GM12864 (cell line): ENCODE data around the gene SEC24B.
"Not testable (repeated sequence)": the region's sequence is repeated elsewhere in the genome, so short reads cannot be mapped to it uniquely, and the experiment has no call there.

Experiments
- DNase-seq: peaks from one replicate; pipeline ENCODE4 v3.0.0-alpha.2; 2011; ENCODE audit warnings: low read depth
- H3K4me3 ChIP-seq: 2 replicates; pipeline ENCODE4 v1.5.1; 2011; ENCODE audit warnings: mild to moderate bottlenecking, low read depth, low read length, control low read depth
- CTCF ChIP-seq: IDR thresholded peaks from 2 replicates; pipeline ENCODE4 v1.5.1; 2011; ENCODE audit warnings: low read depth, mild to moderate bottlenecking, moderate library complexity, low read length, control low read depth, inconsistent platforms; ENCODE audit errors: missing control alignments

Gene SEC24B

GRCh38 chr4:109547394-109547793, 113.8 kb downstream of the SEC24B start:
- no peak for DNase-seq
- no peak for TF ChIP-seq CTCF
- H3K4me3 ChIP-seq, result no peak overlapping the region

- H3K4me3 ChIP-seq, result no peak overlapping the region
- no peak for DNase-seq
- no peak for TF ChIP-seq CTCF
Measured at GRCh38 chr4:109548655-109549054, 115.0 kb downstream of the SEC24B start.

- DNase-seq, result no peak
- H3K4me3 ChIP-seq, result no peak overlapping the region
- no peak for TF ChIP-seq CTCF
Measured at GRCh38 chr4:109552237-109552636, 118.6 kb downstream of the SEC24B start.

GRCh38 chr4:109553130-109553529, 119.5 kb downstream of the SEC24B start:
- no peak for TF ChIP-seq CTCF
- no peak overlapping the region for H3K4me3 ChIP-seq
- no peak for DNase-seq

- H3K4me3 ChIP-seq, result no peak overlapping the region
- no peak for DNase-seq
Measured at GRCh38 chr4:109554971-109555370, 121.4 kb downstream of the SEC24B start.

GRCh38 chr4:109557433-109557832, 123.8 kb downstream of the SEC24B start:
- no peak for DNase-seq
- TF ChIP-seq CTCF, result no peak
- no peak overlapping the region for H3K4me3 ChIP-seq

More at GRCh38 chr4:109554971-109555370, 121.4 kb downstream of the SEC24B start:
- TF ChIP-seq CTCF, result no peak

GRCh38 chr4:109558095-109558494, 124.5 kb downstream of the SEC24B start:
- DNase-seq, H3K4me3 ChIP-seq: not testable (repeated sequence)

GRCh38 chr4:109559625-109559982, 126.0 kb downstream of the SEC24B start:
- DNase-seq, result no peak
- no peak for TF ChIP-seq CTCF
- peak overlapping the region; percentile 79 for H3K4me3 ChIP-seq
